Measurements from ENCODE around the gene NOX3.
"Not testable (repeated sequence)": the region's sequence is repeated elsewhere in the genome, so short reads cannot be mapped to it uniquely, and the experiment has no call there.

NOX3 gene

GRCh38 chr6:155364844-155365437, 90.7 kb downstream of the NOX3 start:
- DNase-seq = no peak

- DNase-seq = not testable (repeated sequence)
These were observed 91.6 kb downstream of the NOX3 start for GRCh38 chr6:155364021-155364420.

- DNase-seq = not testable (repeated sequence)
These were observed 92.5 kb downstream of the NOX3 start for GRCh38 chr6:155362968-155363632.

- DNase-seq = no peak
These were observed 101.5 kb downstream of the NOX3 start for GRCh38 chr6:155354167-155354566.

GRCh38 chr6:155352811-155353210, 102.8 kb downstream of the NOX3 start:
- DNase-seq = no peak

GRCh38 chr6:155352130-155352420, 103.6 kb downstream of the NOX3 start:
- DNase-seq = no peak

- no peak for DNase-seq
These were observed 104.1 kb downstream of the NOX3 start for GRCh38 chr6:155351273-155352129.

- no peak for DNase-seq
These were observed 105.7 kb downstream of the NOX3 start for GRCh38 chr6:155349956-155350355.

GRCh38 chr6:155349129-155349528, 106.5 kb downstream of the NOX3 start:
- DNase-seq = no peak

- DNase-seq = no peak
These were observed 107.8 kb downstream of the NOX3 start for GRCh38 chr6:155347800-155348199.

- DNase-seq = no peak
These were observed 108.7 kb downstream of the NOX3 start for GRCh38 chr6:155346957-155347356.
